ACHN (cell line): ENCODE data around the gene AQP5.
"Not testable (repeated sequence)": the region's sequence is repeated elsewhere in the genome, so short reads cannot be mapped to it uniquely, and the experiment has no call there.

Source experiments
- DNase-seq: peaks from one replicate; pipeline ENCODE4 v3.0.0-alpha.2; 2015
- in situ Hi-C: cut with HindIII; loops from 2 replicates; pipeline ENCODE4 v1.10.0; 2017; ENCODE audit warnings: low sequenced_read_pairs, low pct_ligation_motif_present, low pct_unique_long_range_greater_than_20kb

Gene AQP5

GRCh38 chr12:49986476-49986875, 24.8 kb downstream of the AQP5 start:
- in situ Hi-C loops, DNase-seq: not testable (repeated sequence)

DNA sequence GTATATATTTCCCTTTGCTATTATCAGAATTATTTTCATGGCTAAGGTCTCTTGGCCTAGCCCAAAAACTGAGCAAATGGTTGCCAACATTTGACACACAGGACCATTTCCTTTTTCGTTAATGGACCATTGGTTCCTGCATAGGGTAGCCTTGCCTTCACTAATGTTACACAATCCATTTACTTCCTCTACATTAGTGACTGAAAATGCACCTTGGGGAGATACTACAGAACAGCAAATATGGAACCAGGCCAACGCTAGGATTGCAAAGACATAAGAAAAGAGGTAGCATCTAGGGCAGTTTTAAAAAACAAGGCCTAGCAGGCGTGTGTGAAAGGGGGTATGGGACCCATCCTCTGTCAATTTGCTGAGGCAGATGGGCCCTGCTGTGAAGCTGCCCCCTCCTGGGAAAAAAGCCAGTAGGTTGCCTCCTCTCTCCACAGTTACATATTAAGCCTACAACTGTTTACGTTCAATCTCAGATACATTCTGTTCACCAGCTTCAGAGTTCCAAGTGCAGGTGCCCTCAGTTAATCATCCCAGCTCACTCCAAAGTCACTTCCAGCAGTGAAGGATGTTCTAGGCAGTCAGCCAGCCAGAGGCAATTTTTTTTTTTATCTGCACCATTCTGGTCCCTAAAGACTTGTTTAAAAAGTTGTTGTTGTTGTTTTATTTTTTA, 26.1 kb downstream of the AQP5 start:
- peak; percentile 48 for DNase-seq

GRCh38 chr12:49989400-49989799, 27.7 kb downstream of the AQP5 start:
- in situ Hi-C loops, DNase-seq: not testable (repeated sequence)

More for the DNA sequence above, 26.1 kb downstream of the AQP5 start:
- in situ Hi-C loops = no loop called here

- DNase-seq = no peak
- in situ Hi-C loops = no loop called here
Measured at GRCh38 chr12:49990273-49990672, 28.6 kb downstream of the AQP5 start.

DNA sequence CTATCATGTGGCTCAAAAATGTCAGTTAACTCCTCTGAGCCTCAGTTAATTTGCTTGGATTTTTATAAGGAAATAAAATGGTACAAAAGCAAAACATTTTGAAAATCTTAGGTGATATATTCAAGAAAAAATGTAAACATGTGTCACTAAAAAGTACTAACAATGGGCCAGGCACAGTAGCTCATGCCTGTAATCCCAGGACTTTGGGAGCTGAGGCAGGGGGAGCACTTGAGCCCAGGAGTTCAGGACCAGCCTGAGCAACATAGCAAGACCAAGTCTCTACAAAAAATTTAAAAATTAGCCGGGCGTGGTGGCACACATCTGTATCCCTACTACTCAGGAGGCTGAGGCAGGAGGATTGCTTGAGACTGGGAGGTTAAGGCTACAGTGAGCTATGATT, 36.8 kb downstream of the AQP5 start:
- no peak for DNase-seq
- in situ Hi-C loops = no loop called here

DNA sequence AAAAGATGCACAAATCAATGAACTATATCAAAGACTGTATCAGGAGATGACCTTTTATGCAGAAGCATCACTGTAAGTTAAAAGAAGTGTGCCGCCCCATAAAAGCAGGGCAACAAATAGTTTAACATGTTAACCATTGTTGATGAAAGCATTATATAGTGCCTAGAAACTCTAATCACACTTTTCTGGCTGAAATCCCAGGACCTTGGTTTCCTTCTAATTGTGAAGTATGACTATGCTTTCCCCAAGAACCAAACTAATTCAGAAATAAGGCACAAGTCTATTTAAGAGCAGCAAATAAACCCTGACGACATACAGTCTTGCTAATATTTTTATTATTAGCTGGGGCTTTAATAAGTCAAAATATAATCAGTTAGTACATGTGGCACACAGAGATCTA, 41.9 kb downstream of the AQP5 start:
- no peak for DNase-seq
- in situ Hi-C loops = no loop called here

DNA sequence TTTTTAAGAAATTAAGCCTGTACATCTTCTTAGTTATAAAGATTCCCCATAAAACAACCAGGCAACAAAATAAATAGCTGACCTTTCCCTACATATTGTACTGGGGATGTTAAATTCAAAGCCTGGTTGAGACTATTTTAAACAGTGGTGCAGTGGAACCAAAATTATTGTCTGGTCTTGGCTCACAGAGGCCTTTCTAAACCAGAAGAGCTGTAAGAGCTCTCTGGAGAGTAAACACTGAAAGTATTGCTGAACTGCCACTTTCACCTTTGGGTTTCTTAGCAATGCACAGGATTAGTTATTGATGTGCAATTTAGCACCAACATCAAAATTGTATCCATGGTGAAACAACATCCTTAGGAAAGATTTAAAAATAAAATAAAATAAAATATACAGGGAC, 43.0 kb downstream of the AQP5 start:
- no peak for DNase-seq
- in situ Hi-C loops = no loop called here

DNA sequence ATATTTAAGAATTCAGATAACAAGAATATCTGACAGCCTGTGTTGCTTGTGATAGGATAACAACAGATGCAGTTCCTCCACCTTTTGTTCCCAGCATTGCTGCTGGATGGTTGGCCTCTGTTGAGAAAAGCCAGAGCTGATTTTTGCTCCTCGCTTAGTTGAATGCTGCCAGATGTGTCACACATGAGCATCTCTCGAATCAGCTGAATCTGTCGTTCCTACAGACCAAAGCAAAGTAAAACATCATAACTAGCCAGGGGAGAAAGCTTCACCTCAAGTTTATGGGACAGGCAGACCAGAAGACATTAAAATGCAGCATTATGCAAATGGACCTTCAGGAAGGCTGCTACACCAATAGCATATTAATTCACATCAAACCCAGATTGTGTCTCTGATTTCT, 43.5 kb downstream of the AQP5 start:
- no peak for DNase-seq
- in situ Hi-C loops = no loop called here

- in situ Hi-C loops = no loop called here
- DNase-seq = no peak
Measured at GRCh38 chr12:50006280-50006679, 44.6 kb downstream of the AQP5 start.

- DNase-seq = no peak
- in situ Hi-C loops = no loop called here
Measured at GRCh38 chr12:50006754-50007442, 45.2 kb downstream of the AQP5 start.

DNA sequence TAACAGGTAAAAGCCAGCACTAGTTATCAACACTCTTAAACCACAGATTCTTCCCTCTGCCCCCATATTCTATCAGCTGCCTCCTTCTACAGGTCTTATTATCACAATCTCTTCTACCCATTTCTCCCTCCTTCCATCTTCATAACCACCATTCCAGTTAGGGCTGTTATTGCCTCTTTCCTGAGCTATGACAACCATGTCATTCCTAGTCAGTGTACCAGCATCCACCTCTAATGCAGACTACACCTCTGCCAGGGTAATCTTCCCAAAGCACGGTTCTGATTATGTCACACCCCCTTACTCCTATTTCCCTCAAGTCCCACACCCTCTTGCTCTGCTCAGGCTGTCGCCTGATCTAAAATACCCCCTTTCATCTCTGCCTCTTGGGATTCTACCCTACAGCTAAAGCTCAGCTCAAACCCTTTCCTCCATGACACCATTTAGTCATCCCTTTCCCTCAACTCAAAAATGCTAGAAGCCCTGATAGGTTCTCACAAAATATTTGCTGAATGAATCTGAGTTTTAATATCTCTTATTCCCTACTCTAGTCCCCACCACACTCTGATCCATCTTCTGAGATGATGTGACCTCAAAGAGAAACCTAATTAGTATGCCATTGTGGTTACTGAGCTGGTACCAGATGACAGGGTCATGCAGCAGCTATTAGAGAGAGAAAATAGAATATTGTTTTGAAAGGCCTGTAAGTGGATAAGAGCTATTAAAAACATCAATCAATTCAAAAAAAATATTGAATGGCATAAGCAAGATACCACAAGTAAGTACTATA, 51.9 kb downstream of the AQP5 start:
- in situ Hi-C loops = no loop called here
- DNase-seq = no peak

DNA sequence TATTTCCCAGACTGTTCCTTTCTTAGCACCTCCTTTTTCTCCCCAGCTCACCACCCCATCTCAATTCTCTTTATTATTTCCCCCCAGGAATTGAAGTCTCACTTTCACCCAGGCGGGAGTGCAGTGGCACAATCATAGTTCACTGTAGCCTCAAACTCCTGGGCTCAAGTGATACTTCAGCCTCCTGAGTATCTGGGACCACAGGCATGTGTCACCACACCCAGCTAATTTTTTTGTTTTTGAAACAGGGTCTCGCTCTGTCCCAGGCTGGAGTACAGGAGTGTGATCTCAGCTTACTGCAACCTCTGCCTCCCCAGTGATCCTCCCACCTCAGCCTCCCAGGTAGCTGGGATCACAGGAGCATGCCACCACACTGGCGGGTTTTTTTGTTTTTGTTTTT, 52.7 kb downstream of the AQP5 start:
- no peak for DNase-seq
- in situ Hi-C loops = no loop called here
